Measurements from ENCODE around the gene LRRC8D. TPM values are rescaled to one million over a fixed set of nuclear protein-coding genes. Genes with fewer than 3 reads are reported as not detected.

Gene LRRC8D
- total RNA-seq, 1 experiment from 2014 or later, result 43.3 TPM

GRCh38 chr1:89930579-89930978 lies 109.7 kb downstream of the LRRC8D start:
- POLR2A ChIA-PET, result no interaction called here
- TF ChIP-seq TCF7L2 (IDR thresholded peaks at IDR 0.05; ENCODE audit: low read depth, low read length) (no peak), POLR2AphosphoS5 (IDR thresholded peaks at IDR 0.05; ENCODE audit: low read depth, low read length) (no peak), REST (IDR thresholded peaks at IDR 0.05; ENCODE audit: insufficient read depth in 1 of 2, low read depth in 2 of 2, low read length in 1 of 2) (no peak), SIN3A (IDR thresholded peaks at IDR 0.05; ENCODE audit: borderline replicate concordance, insufficient read depth, low read depth, low read length) (no peak), CTCF (IDR thresholded peaks at IDR 0.05) (no peak)
- Histone ChIP-seq H3K36me3 (ENCODE audit: control insufficient read depth, insufficient read depth, low read length) (peaks cover 4% of the 10 kb centered on the region), H3K9me3 (ENCODE audit: control insufficient read depth, insufficient read depth, low read depth, low read length) (no peaks in the 10 kb centered on the region), H3K27me3 (ENCODE audit: control insufficient read depth, insufficient read depth, low read length) (no peaks in the 10 kb centered on the region), H3K27ac (ENCODE audit: low read length) (no peak overlapping the region), H3K4me3 (ENCODE audit: low read depth in 2 of 2, low read length in 2 of 2) (no peak overlapping the region), H3K4me1 (ENCODE audit: control insufficient read depth, insufficient read depth, low read length) (no peaks in the 10 kb centered on the region)
- ATAC-seq (no peak), DNase-seq (ENCODE audit: low read depth, low spot score) (no peak)
- intact Hi-C loops (cut with micrococcal nuclease; ENCODE audit: unreplicated experiment), result no loop called here
- CTCF ChIA-PET, result no interaction called here
- in situ Hi-C loops (cut with HindIII; ENCODE audit: low pct_unique_long_range_greater_than_20kb, low sequenced_read_pairs), result no loop called here
- BruUV-seq (replicated peaks), result no TSS peak

GRCh38 chr1:89931964-89932363 lies 111.1 kb downstream of the LRRC8D start:
- CTCF ChIA-PET, result no interaction called here
- no peak for ATAC-seq
- Histone ChIP-seq H3K9me3 (ENCODE audit: control insufficient read depth, insufficient read depth, low read depth, low read length) (no peaks in the 10 kb centered on the region), H3K27ac (ENCODE audit: low read length) (no peak overlapping the region), H3K27me3 (ENCODE audit: control insufficient read depth, insufficient read depth, low read length) (no peaks in the 10 kb centered on the region), H3K4me3 (ENCODE audit: low read depth in 2 of 2, low read length in 2 of 2) (no peak overlapping the region), H3K36me3 (ENCODE audit: control insufficient read depth, insufficient read depth, low read length) (peaks cover 4% of the 10 kb centered on the region), H3K4me1 (ENCODE audit: control insufficient read depth, insufficient read depth, low read length) (no peaks in the 10 kb centered on the region)
- intact Hi-C loops (cut with micrococcal nuclease; ENCODE audit: unreplicated experiment), result no loop called here
- no TSS peak for BruUV-seq (replicated peaks)
- TF ChIP-seq TCF7L2 (IDR thresholded peaks at IDR 0.05; ENCODE audit: low read depth, low read length), result no peak
- no peak for TF ChIP-seq REST (IDR thresholded peaks at IDR 0.05; ENCODE audit: insufficient read depth in 1 of 2, low read depth in 2 of 2, low read length in 1 of 2)
- TF ChIP-seq CTCF (IDR thresholded peaks at IDR 0.05), result no peak
- no peak for TF ChIP-seq SIN3A (IDR thresholded peaks at IDR 0.05; ENCODE audit: borderline replicate concordance, insufficient read depth, low read depth, low read length)
- no peak for TF ChIP-seq POLR2AphosphoS5 (IDR thresholded peaks at IDR 0.05; ENCODE audit: low read depth, low read length)
- DNase-seq (ENCODE audit: low read depth, low spot score), result no peak
- POLR2A ChIA-PET, result no interaction called here
- in situ Hi-C loops (cut with HindIII; ENCODE audit: low pct_unique_long_range_greater_than_20kb, low sequenced_read_pairs), result no loop called here

All from Panc1 (cell line).